ENCODE data around the gene CRYM. TPM values are rescaled to one million over a fixed set of nuclear protein-coding genes. Genes with fewer than 3 reads are reported as not detected.
"Not testable (repeated sequence)": the region's sequence is repeated elsewhere in the genome, so short reads cannot be mapped to it uniquely, and the experiment has no call there.

Gene CRYM
- total RNA-seq, 1 donor from 2014 or later, result not detected

DNA sequence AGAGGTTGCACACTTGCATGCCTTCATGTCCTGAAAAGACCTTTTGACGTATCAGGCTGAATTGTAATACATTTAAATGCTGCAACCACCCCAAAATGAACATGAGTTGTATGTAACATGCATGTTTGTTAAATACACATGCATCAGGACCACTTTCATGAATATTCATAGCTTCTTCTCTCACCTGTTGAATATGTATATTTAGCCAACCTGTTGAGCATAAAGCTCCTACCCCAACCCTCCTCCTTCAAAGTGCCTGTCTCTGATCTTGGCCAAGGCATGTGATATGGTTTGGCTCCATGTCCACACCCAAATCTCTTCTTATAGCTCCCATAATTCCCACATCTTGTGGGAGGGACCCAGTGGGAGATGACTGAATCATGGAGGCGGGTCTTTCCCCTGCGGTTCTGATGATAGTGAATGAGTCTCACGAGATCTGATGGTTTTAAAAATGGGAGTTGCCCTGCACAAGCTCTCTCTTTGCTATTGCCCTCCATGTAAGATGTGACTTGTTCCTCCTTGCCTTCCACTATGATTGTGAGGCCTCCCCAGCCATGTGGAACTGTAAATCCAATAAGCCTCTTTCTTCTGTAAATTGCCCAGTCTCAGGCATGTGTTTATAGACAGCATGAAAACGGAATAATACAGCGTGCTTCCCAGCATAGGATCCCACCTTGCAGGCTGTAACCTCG is 3.8 kb upstream of the CRYM start:
- intact Hi-C loops (cut with micrococcal nuclease), result no loop called here

DNA sequence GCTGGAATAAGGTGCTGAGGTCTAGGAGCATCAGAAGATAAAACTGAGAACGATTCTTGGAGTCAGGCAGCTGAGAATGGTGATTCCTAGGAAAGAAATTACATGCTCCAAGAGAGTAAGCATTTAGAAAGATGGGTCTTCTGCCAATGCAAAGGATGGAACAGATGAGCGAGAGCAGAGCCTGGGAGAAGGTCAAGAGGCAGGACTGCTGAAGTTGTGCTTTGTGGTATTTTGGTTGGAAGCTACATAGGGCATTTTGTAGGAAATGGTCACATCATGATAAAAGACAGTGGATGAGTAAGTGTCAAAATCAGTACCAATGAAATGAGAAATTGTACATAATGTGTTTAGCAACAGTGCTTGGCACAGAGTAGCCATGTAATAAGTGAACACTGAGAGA is 1.4 kb upstream of the CRYM start:
- intact Hi-C loops (cut with micrococcal nuclease), result no loop called here

DNA sequence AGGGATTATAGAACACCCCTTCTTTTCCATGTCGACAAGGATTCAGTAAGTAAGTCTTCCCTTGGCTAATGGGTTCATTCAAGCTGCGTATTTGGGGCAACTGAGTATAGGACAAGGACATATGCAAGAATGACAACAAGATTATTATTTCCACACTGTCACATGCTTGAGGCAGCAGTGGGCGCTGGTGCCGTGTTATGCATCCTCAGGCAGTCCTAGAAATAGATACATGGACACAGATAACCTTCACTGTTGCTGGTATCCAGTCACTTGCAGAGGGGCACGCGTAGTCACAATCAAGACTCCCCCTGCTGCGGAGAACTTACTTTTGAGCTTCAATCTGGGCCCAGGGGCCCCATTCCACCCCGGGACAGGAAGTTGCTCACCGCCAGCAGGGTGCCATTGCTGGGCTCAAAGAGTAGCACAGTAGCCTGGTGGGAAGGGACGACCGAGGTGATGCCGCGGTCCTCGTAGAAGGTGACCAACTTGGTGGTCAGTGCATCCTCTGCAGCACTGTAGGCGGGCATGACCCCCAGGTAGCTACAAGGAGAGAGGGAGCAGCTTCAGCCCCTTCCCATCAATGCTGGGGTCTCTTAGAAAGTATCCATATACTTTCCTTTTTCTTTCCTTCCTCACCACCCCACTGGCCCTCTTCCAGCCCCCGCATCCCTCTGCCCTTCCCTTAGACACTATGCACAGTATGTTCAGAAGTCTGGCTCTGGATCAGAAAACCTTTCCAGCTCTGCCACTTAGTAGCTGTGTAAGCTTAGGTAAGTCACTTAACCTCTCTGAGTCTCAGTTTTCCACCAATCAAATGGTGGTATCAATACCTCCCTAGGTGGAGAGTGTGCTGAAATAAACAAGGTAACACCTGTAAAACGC is 804 bp downstream of the CRYM start:
- intact Hi-C loops (cut with micrococcal nuclease), result no loop called here

GRCh38 chr16:21276090-21276489 is 2.0 kb downstream of the CRYM start:
- intact Hi-C loops (cut with micrococcal nuclease), result no loop called here

DNA sequence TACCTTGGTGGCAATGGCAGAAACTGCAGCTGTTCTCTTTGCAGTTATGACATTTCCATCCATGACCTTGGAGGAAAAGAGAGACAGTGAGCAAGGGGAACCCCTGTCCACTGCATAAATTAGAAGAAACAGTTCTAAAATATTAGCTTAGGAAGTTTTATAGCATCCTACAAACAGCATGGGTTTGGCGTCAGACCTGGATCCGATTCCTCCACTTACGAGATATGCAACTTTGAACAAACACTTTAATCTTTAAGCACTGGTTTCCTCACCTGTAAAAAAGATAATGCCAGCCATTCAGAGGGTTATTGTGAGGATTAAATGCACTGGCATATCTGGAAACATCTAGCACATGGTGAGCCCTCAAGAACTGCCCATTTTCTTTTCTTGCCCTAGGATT is 2.6 kb downstream of the CRYM start:
- intact Hi-C loops (cut with micrococcal nuclease), result no loop called here

DNA sequence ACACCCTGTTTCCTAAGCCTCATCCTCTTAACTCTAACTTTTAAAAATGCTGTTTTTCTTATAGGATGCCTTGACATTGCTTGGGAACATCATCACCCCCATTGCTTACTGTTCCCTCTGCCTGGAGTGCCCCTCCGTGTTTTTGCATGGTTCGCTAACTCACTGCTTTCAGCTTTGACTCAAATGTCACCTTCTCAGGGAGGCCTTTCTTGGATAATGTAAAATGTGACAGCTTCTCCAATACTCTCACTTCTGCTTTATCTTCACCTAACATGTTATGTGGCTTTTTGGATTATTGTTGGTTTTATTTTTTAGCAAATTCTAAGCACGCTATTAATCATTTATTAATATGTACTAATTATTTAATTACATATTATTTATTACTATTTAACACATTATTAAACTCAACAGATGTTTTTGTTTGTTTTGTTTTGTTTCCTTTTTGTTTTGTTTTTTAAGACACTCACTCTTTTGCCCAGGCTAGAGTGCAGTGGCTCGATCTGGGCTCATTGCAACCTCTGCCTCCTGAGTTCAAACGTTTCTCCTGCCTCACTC is 3.8 kb downstream of the CRYM start:
- intact Hi-C loops (cut with micrococcal nuclease), result no loop called here

GRCh38 chr16:21272763-21273162 is 5.3 kb downstream of the CRYM start:
- intact Hi-C loops (cut with micrococcal nuclease), result not testable (repeated sequence)

DNA sequence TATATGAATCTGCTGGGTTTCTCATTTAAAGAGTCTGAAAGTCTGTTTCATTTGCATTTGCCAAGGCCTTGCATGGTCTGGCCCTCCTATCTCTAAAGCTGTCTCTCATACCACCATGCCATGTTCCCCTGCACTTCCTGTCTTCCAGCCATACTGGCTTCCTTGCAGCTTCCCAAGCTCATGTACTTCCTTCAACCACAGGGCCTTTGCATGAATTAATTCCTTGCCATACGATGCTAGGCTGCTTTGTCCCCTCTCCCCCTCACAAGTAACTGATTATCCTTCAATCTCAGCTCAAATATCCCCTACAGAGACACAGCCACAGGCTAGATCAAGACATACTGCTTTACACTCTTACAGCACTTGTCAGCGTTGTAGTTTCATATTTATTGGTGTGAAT is 5.8 kb downstream of the CRYM start:
- intact Hi-C loops (cut with micrococcal nuclease), result no loop called here

GRCh38 chr16:21268236-21268635 is 9.9 kb downstream of the CRYM start:
- intact Hi-C loops (cut with micrococcal nuclease), result no loop called here

- intact Hi-C loops (cut with micrococcal nuclease), result no loop called here
Measured at GRCh38 chr16:21267298-21267697, 10.8 kb downstream of the CRYM start.

DNA sequence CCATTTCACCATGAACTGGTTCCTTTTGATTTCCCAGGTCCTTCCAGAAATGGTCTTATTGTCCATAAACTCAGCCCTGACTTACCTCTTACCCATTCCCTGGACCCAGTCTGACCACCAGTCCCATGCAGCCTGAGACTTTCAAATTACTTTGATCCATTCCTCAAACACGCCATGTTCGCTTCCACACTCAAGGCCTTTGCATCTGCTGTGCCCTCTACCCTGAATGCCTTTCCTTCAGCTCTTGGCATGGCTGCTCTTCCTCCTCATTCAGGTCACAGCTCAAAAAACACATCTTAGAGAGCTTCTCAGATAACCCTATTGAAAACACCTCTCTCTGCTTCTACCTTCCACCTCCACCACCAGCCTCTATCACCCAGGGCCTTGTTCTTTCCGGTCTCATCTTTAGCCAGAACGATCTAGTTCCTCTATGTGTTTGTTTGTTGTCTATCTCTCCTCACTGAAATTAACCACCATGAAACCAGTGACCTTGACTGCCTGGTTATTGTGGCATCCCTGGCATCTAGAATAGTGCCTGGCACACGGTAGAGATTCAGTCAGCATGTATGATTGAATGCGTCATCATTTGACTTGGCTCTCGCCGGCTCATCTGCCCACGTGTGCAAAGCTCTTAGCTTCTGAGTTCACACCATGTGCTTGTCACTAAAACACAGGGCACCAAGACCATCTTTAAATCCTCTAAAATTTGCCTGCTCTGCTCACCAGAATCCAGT is 12.8 kb downstream of the CRYM start:
- intact Hi-C loops (cut with micrococcal nuclease), result no loop called here

DNA sequence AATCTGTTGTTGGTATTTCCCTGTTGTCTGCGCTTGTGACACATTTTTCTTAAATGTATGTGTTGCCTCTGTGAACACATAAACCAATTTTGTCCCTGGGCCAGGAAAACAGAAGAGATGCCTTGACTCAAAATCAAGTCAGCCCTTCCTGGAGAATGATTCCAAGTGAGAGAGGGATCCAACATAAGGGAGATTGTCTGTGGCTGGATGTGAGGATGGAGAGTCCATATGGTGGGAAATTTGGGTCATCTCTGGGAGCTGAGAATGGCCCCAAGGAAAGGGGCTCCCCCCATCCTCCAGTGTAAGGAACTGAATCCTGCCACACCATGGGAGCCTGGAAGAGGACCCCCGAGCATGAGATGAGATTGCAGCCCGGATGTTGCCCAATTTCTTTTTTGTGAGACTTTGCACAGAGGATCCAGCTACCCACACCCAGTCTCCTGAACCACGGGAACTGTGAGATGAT is 13.5 kb downstream of the CRYM start:
- intact Hi-C loops (cut with micrococcal nuclease), result no loop called here

GRCh38 chr16:21263640-21264570 is 14.2 kb downstream of the CRYM start:
- intact Hi-C loops (cut with micrococcal nuclease), result no loop called here

DNA sequence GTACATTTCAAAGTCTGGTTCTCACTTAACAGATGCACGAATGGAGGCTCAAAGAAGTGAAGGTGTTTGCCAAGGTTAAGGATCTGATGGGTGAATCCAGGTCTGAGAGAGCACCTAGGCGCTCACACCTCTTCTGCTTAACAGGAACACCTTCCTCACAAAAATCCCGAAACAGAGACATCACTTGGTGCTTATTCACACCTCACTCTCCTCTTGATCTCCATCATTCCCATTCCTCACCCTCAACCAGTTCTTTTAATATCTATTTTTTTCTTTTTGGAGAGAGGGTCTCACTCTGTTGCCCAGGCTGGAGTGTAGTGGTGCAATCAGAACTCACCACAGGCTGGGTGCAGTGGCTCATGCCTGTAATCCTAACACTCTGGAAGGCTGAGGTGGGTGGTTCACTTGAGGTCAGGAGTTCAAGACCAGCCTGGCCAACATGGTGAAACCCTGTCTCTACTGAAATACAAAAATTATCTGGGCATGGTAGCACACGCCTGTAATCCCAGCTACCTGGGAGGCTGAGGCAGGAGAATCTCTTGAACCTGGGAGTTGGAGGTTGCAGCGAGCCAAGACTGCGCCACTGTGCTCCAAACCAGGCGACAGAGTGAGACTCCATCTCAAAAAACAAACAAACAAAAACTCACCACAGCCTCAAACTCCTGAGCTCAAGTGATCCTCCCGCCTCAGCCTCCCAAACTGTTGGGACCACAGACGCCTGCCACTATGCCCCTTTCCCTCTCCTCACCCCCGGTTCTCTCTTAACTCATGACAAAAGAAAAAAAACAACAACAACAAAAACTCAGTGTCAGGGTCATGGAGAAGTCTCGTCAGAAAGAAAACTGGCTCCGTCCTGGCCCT is 15.1 kb downstream of the CRYM start:
- intact Hi-C loops (cut with micrococcal nuclease), result no loop called here

DNA sequence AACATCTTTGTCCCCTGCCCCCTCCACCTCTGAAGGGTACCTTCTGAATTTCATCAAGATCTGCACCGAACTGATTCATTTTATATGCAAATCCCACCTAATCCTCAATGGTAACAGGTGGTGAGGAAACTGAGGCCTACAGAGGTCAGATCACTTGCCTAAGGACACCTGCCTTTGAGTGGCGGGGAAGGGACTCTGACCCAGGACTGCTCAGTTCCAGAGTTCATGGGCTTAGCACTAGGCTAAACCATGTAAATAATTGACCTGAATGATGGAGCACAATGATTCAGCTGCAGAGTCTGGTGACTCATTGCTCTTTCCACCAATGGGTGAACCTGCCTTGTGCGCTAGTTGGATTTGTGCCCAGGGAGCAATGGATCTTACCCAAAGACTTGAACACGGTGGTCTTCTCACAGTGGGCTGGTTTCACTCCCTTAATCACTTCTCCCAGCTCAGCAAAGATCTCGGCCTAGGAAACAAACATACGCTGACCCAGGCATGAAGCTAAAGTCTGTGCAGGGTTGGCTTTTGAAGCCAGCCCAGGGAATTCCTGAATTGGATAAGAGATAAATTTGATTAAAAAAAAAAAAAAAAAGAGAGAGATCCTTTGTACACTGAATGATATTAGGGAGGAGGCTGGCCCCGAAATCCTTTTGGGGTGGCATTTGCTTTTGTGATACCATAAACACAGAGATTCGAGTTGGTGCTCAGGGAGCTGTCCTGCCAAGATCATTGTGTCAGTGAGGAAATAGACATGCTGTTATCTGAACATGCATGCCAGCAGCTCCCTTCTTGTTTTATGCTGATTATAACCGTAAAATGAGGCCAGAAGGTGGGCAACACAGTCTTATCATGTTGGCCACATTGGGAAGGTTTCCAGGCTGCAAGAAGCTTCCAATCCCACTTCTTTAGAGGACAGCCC is 17.0 kb downstream of the CRYM start:
- intact Hi-C loops (cut with micrococcal nuclease), result no loop called here

GRCh38 chr16:21257284-21257683 is 20.8 kb downstream of the CRYM start:
- intact Hi-C loops (cut with micrococcal nuclease), result no loop called here

GRCh38 chr16:21256636-21257035 is 21.5 kb downstream of the CRYM start:
- intact Hi-C loops (cut with micrococcal nuclease), result no loop called here

- intact Hi-C loops (cut with micrococcal nuclease), result no loop called here
Measured at GRCh38 chr16:21253470-21253869, 24.6 kb downstream of the CRYM start.
